Osteocyte (in vitro differentiated cells): Measurements from ENCODE around the gene PDE4D. TPM values are rescaled to one million over a fixed set of nuclear protein-coding genes. Genes with fewer than 3 reads are reported as not detected.

Source experiments
- DNase-seq: peaks from one replicate; pipeline ENCODE4 v3.0.0; 2021; ENCODE audit warnings: mixed read lengths; ENCODE audit not compliant: unreplicated experiment; ENCODE audit errors: extremely low spot score
- H3K27ac Mint-ChIP-seq: one replicate; pipeline ENCODE4 v1.8.0; 2021; ENCODE audit warnings: mild to moderate bottlenecking, mixed read lengths; ENCODE audit not compliant: unreplicated experiment
- H3K27me3 Mint-ChIP-seq: one replicate; pipeline ENCODE4 v1.8.0; 2021; ENCODE audit warnings: mixed read lengths; ENCODE audit not compliant: unreplicated experiment
- H3K36me3 Mint-ChIP-seq: one replicate; pipeline ENCODE4 v1.8.0; 2021; ENCODE audit warnings: mixed read lengths; ENCODE audit not compliant: unreplicated experiment
- H3K4me1 Mint-ChIP-seq: one replicate; pipeline ENCODE4 v1.8.0; 2021; ENCODE audit warnings: mixed read lengths; ENCODE audit not compliant: unreplicated experiment
- H3K4me3 Mint-ChIP-seq: one replicate; pipeline ENCODE4 v1.8.0; 2021; ENCODE audit warnings: mild to moderate bottlenecking, moderate library complexity, mixed read lengths; ENCODE audit not compliant: unreplicated experiment
- H3K9me3 Mint-ChIP-seq: one replicate; pipeline ENCODE4 v1.8.0; 2021; ENCODE audit warnings: mixed read lengths; ENCODE audit not compliant: unreplicated experiment
- CTCF ChIP-seq: fragments of 200-600 bp; sonication (generic); IDR thresholded peaks from 2 replicates; pipeline ENCODE4 v1.5.0; 2021; ENCODE audit warnings: antibody characterized with exemption, mild to moderate bottlenecking, moderate library complexity
- total RNA-seq: library from RNA; stranded (reverse); gene quantifications from 2 replicates; pipeline ENCODE4 v1.2.1, GENCODE V29; 2021

PDE4D gene
- total RNA-seq, 1 donor from 2014 or later: 24.2 TPM

- no peak for DNase-seq
- peaks cover 63% of the 10 kb centered on the region for H3K27me3 Mint-ChIP-seq
- H3K36me3 Mint-ChIP-seq: no peaks in the 10 kb centered on the region
- peaks cover 9% of the 10 kb centered on the region for H3K4me1 Mint-ChIP-seq
- H3K9me3 Mint-ChIP-seq: no peaks in the 10 kb centered on the region
- H3K4me3 Mint-ChIP-seq: peak overlapping the region; percentile 51
- TF ChIP-seq CTCF: no peak
- no peak overlapping the region for H3K27ac Mint-ChIP-seq
Observed at GRCh38 chr5:59891962-59892643, 1.4 kb downstream of the PDE4D start.

- no peak overlapping the region for H3K4me3 Mint-ChIP-seq
- H3K27ac Mint-ChIP-seq: no peak overlapping the region
- no peaks in the 10 kb centered on the region for H3K4me1 Mint-ChIP-seq
- H3K27me3 Mint-ChIP-seq: peaks cover 43% of the 10 kb centered on the region
- TF ChIP-seq CTCF: no peak
- no peaks in the 10 kb centered on the region for H3K36me3 Mint-ChIP-seq
- DNase-seq: no peak
- H3K9me3 Mint-ChIP-seq: no peaks in the 10 kb centered on the region
Observed at GRCh38 chr5:59887274-59887673, 6.3 kb downstream of the PDE4D start.

GRCh38 chr5:59874675-59875074, 18.9 kb downstream of the PDE4D start:
- TF ChIP-seq CTCF: no peak
- Mint-ChIP-seq H3K9me3 (no peaks in the 10 kb centered on the region), H3K4me1 (peaks cover 3% of the 10 kb centered on the region), H3K4me3 (no peak overlapping the region), H3K36me3 (no peaks in the 10 kb centered on the region), H3K27me3 (no peaks in the 10 kb centered on the region), H3K27ac (no peak overlapping the region)
- DNase-seq: no peak

- peak overlapping the region; percentile 58 for H3K27ac Mint-ChIP-seq
- H3K27me3 Mint-ChIP-seq: no peaks in the 10 kb centered on the region
- peaks cover 3% of the 10 kb centered on the region for H3K4me1 Mint-ChIP-seq
- H3K4me3 Mint-ChIP-seq: no peak overlapping the region
- no peak for DNase-seq
- TF ChIP-seq CTCF: no peak
- no peaks in the 10 kb centered on the region for H3K9me3 Mint-ChIP-seq
- no peaks in the 10 kb centered on the region for H3K36me3 Mint-ChIP-seq
Observed at GRCh38 chr5:59873113-59873512, 20.4 kb downstream of the PDE4D start.

- DNase-seq: no peak
- no peak for TF ChIP-seq CTCF
- no peaks in the 10 kb centered on the region for H3K9me3 Mint-ChIP-seq
- peaks cover 13% of the 10 kb centered on the region for H3K27me3 Mint-ChIP-seq
- H3K4me3 Mint-ChIP-seq: no peak overlapping the region
- H3K4me1 Mint-ChIP-seq: no peaks in the 10 kb centered on the region
- H3K27ac Mint-ChIP-seq: no peak overlapping the region
- no peaks in the 10 kb centered on the region for H3K36me3 Mint-ChIP-seq
Observed at GRCh38 chr5:59866661-59867060, 26.9 kb downstream of the PDE4D start.
